GM18508 (cell line): ENCODE results near the gene OPA1.
"Not testable (repeated sequence)": the region's sequence is repeated elsewhere in the genome, so short reads cannot be mapped to it uniquely, and the experiment has no call there.

Experiments
- ATAC-seq: cut with Tn5 transposase; IDR thresholded peaks from one replicate; pipeline ENCODE4 v1.9.1; 2021; ENCODE audit warnings: moderate number of reproducible peaks; ENCODE audit not compliant: insufficient read depth, unreplicated experiment

OPA1 gene

DNA sequence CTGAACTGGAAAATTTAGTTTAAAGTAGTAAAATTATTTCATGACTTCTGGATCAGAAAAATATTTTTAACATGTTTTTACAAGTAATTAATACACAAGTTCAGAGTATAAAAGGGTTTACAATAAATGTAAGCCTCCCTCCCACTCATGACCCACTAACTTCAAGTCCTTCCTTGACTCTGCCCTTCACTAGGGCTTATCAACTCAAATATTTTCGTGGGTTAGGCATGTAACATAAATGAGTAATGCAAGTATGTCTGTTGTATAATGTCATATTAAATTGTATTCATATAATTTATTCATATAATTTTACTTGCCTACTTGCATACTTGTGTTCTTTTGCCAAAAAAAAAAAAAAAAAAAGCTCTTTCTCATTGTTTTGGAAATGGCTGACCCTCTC, 3.4 kb upstream of the OPA1 start:
- no peak for ATAC-seq

GRCh38 chr3:193590088-193590856, 2.7 kb upstream of the OPA1 start:
- no peak for ATAC-seq

DNA sequence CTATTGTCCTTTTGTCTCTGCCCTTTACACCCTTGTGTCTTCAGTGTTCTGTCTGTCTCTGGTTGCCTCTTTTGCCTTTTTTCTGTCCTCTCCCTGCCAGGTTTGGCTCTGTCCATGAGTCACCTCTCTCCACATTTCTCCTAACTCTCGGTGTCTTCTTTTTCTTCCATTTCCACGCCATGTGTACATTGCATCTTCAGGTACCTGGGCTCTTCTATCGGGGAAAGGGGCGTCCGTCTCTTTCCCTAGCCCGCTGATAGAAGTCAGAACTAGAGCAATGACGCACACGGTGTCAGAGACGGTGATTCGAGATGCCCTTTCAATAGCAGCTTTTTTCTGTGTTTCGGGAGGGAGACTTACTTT, 641 bp downstream of the OPA1 start:
- ATAC-seq = no peak

DNA sequence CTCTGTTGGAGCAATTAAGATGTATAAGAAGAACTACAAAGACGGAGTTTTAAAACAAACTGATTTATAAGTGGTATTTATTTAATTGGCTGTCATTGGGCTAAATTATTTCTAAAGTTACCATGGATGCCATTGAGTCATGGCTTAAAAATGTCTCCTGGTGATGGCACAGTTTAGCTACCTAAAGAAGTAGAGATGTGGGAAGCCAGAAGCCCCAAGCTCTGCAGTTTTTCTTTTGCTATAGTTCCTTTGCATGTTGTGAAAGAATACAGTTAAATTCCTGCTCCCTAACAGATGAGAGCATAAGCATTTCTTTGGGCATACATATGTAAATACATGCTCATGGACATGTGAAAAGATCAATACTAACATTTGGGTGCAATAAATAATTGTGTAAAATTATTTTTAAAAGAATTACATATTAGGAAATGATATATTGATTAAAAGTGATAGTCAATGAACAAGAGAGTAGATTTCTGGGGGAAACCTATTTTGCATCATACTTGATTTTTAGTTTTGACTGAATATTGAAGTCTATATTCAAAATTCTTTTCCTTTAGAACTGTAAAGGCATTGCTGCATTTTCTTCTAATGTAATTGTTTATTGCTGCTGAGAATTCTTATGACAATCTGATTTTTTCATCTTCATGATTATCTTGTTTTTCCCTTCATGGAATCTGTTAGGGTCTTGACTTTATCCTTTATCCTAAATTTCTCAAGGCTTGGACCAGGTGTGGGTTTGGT, 2.1 kb downstream of the OPA1 start:
- ATAC-seq = no peak

DNA sequence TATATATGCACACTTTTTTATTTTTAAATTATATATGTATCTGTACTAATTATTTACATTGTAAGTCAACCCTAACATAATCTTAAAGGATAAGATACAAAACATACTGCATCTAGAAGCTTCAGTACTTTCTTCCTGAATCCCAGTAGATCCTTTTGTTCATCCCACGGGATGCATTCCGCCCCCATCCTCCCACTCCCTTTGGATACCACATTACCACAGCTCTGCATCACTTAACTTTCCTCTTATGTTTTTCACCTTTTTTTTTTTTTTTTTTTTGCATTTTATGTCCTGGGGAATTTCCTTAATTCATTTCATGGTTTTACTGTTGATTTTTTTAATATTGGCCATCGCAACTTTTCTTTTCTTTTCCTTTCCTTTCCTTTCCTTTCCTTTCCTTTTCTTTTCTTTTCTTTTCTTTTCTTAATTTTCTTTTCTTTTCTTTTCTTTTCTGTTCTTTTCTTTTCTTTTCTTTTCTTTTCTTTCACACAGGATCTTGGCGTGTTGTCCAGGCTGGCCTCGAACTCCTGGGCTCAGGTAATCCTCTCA, 3.0 kb downstream of the OPA1 start:
- ATAC-seq = no peak

- no peak for ATAC-seq
These were observed 5.2 kb downstream of the OPA1 start for GRCh38 chr3:193598202-193598601.

- ATAC-seq = no peak
These were observed 6.4 kb downstream of the OPA1 start for GRCh38 chr3:193599393-193599792.

GRCh38 chr3:193605876-193606275, 12.9 kb downstream of the OPA1 start:
- no peak for ATAC-seq

- not testable (repeated sequence) for ATAC-seq
These were observed 13.9 kb downstream of the OPA1 start for GRCh38 chr3:193606892-193607291.

GRCh38 chr3:193610516-193610915, 17.5 kb downstream of the OPA1 start:
- not testable (repeated sequence) for ATAC-seq

- no peak for ATAC-seq
These were observed 21.4 kb downstream of the OPA1 start for GRCh38 chr3:193614430-193614829.

- ATAC-seq = no peak
These were observed 24.6 kb downstream of the OPA1 start for GRCh38 chr3:193617628-193618027.

DNA sequence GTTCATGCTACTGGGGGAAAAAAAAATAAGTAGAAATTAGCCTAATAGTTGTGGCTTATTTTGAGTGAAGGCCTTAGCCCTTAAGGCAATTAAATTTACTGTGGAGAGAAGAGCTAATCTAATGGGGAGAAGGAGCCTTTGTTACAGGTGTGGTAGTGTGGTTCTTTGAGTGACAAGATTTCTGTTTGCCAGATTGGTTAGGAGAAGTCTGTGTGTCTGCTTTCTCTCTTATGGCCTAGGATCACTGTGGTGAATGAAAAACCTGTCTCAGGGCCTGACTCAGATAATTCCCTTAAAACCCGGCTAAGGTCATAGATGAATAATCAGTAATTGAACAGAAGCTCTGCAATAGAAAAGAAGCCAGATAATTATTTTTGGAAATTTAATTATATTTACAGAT, 27.0 kb downstream of the OPA1 start:
- no peak for ATAC-seq

- peak; percentile 61 for ATAC-seq
These were observed 27.6 kb downstream of the OPA1 start for GRCh38 chr3:193620650-193621049.

GRCh38 chr3:193621127-193621526, 28.1 kb downstream of the OPA1 start:
- ATAC-seq = no peak

GRCh38 chr3:193630005-193630404, 37.0 kb downstream of the OPA1 start:
- ATAC-seq = no peak

DNA sequence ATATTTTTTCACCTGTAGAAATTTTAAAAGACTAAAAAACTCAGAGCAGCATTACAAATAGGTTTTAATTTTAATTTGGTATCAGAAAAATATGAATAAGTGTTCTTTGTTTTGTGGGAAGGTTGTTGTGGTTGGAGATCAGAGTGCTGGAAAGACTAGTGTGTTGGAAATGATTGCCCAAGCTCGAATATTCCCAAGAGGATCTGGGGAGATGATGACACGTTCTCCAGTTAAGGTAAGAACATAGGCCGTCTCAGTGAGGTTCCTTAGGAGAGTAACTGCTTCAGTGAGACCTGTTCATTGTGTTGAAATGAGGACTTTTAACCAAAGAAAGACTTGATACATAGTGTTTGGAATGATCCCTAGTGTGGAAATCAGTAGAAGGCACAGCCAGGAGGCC, 44.8 kb downstream of the OPA1 start:
- ATAC-seq = no peak

- no peak for ATAC-seq
These were observed 45.8 kb downstream of the OPA1 start for GRCh38 chr3:193638833-193639232.

GRCh38 chr3:193640165-193640715, 47.2 kb downstream of the OPA1 start:
- no peak for ATAC-seq

- no peak for ATAC-seq
These were observed 47.9 kb downstream of the OPA1 start for GRCh38 chr3:193640728-193641439.

DNA sequence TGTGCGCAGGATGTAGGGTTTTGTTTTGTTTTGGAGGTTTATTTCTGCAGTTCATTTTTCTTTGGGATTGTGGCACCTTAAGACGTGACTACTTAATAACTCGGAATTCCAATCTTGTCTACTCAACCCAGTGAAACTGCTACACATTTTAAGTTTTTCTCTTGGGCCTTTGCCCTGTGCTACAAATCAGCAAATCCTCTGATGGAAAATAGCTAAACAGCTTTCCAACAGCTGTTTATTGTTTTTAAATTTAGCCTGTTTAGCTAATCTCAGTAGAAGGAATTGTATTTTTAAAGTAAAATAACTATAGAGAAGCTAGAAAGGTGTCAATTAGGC, 48.4 kb downstream of the OPA1 start:
- ATAC-seq = no peak
